ENCODE data around the gene VPS9D1. TPM values are rescaled to one million over a fixed set of nuclear protein-coding genes. Genes with fewer than 3 reads are reported as not detected.

The VPS9D1 gene
- polyA plus RNA-seq, 1 donor = 13.4 TPM

DNA sequence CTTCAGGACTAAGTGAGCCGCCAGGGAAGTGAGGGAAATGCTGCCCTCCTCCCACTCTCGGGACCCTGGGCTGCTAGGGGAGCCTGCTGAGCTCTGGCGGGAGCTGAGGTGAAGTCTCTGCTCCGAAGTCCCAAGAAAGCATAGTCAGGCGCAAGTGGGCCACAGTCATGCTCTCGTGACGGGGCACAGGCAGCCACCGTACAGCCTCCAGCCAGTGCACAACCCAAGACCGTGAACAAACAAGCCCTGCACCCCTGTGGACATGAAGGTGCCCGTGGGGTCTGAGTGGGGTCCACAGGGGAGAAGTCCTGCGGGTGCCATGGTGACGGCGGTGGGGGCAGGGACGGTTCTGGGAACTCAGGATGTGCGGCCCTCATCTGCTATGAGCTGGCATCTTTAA, 25.3 kb upstream of the VPS9D1 start:
- WGBS (ENCODE audit: insufficient coverage, low lambda C conversion rate) = no CpG with 5 or more reads among the region's 15 CpGs
- Histone ChIP-seq H3K27ac (ENCODE audit: low read length) (no peak overlapping the region), H3K4me1 (ENCODE audit: control insufficient read depth, insufficient read depth, low read length) (no peaks in the 10 kb centered on the region), H3K4me3 (ENCODE audit: low read length) (no peak overlapping the region), H3K36me3 (ENCODE audit: control insufficient read depth, insufficient read depth, low read length) (peaks cover 67% of the 10 kb centered on the region), H3K9me3 (ENCODE audit: control insufficient read depth, low read depth, low read length) (no peaks in the 10 kb centered on the region), H3K27me3 (ENCODE audit: control insufficient read depth, insufficient read depth, low read length) (no peaks in the 10 kb centered on the region)
- DNase-seq = no peak

DNA sequence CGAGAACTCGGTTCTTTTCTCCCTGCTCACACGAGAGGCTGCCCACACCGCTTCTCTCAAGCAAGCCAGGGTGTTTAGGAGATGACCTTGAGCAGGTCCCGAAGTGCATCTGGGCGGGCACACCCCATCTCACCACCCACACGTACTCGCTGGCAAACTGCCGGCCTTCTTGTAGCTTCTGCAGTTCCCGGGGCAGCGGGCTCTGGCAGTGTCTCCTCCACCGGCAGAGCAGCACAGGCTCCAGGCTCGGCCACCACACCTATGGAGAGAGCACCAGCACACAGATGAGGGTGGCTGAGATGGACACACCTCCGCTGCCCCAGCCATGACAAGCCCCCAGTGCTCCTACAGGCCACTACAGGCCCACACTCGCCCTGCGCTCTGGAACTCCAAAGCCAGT, 24.1 kb upstream of the VPS9D1 start:
- DNase-seq = no peak
- H3K27me3 ChIP-seq (ENCODE audit: control insufficient read depth, insufficient read depth, low read length) = no peaks in the 10 kb centered on the region
- no peak overlapping the region for H3K27ac ChIP-seq (ENCODE audit: low read length)
- no CpG with 5 or more reads among the region's 16 CpGs for WGBS (ENCODE audit: insufficient coverage, low lambda C conversion rate)
- no peaks in the 10 kb centered on the region for H3K4me1 ChIP-seq (ENCODE audit: control insufficient read depth, insufficient read depth, low read length)
- peaks cover 75% of the 10 kb centered on the region for H3K36me3 ChIP-seq (ENCODE audit: control insufficient read depth, insufficient read depth, low read length)
- H3K9me3 ChIP-seq (ENCODE audit: control insufficient read depth, low read depth, low read length) = no peaks in the 10 kb centered on the region
- no peak overlapping the region for H3K4me3 ChIP-seq (ENCODE audit: low read length)

DNA sequence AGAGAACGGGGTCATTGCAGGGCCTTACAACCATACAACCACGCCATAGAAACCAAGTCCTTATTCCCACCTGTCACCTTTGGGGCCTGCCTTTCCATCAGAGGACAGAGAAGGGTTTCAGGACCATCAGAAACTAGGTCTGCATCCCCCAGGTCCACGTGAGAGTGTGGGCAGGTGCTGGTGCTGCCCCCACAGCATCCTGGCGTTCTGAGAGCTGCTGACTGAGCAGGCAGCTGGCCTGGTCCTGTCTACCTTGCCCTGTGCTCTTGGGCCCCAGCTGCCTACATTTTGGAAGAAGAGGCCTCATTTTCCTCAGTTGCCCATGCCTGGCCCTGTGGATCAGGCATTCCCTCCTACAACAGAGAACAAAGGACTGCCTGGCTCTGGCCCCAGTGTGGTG, 22.2 kb upstream of the VPS9D1 start:
- H3K9me3 ChIP-seq (ENCODE audit: control insufficient read depth, low read depth, low read length) = no peaks in the 10 kb centered on the region
- no peaks in the 10 kb centered on the region for H3K4me1 ChIP-seq (ENCODE audit: control insufficient read depth, insufficient read depth, low read length)
- no peak overlapping the region for H3K27ac ChIP-seq (ENCODE audit: low read length)
- no peak overlapping the region for H3K4me3 ChIP-seq (ENCODE audit: low read length)
- H3K27me3 ChIP-seq (ENCODE audit: control insufficient read depth, insufficient read depth, low read length) = no peaks in the 10 kb centered on the region
- peaks cover 77% of the 10 kb centered on the region for H3K36me3 ChIP-seq (ENCODE audit: control insufficient read depth, insufficient read depth, low read length)
- DNase-seq = no peak
- WGBS (ENCODE audit: insufficient coverage, low lambda C conversion rate) = no CpG with 5 or more reads among the region's 4 CpGs

DNA sequence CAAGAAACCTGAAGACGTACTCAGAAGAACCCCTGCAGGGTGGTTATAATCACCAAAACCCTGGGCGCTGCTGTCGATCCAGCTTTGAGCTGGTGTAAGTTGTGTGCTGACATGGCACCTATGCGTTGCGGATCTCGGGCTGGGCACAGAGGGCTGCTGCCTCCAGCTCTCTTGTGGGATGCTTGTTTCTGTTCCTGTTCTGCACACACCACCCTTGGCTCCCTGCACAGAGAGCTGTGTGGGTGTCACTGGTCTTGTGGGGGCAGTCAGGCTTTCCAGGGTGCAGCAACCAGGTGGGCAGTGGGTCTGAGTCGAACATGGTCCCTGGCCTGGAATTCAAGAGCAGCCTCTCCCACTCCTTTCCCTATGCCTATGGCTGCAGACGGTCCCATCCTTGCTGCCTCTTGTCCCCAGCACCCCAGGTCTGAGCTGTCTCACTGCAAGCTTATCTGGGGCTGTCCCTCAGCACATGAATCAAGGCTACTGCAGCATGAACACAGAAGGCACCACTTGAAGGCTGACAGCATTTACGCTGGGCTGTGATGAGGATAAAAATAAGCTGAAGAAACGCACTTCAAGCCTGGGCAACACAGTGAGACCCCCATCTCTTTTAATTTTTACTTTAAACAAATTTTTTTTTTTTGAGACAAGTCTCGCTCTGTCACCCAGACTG, 20.8 kb upstream of the VPS9D1 start:
- Histone ChIP-seq H3K36me3 (ENCODE audit: control insufficient read depth, insufficient read depth, low read length) (peaks cover 79% of the 10 kb centered on the region), H3K9me3 (ENCODE audit: control insufficient read depth, low read depth, low read length) (no peaks in the 10 kb centered on the region), H3K4me1 (ENCODE audit: control insufficient read depth, insufficient read depth, low read length) (no peaks in the 10 kb centered on the region), H3K27ac (ENCODE audit: low read length) (no peak overlapping the region), H3K27me3 (ENCODE audit: control insufficient read depth, insufficient read depth, low read length) (no peaks in the 10 kb centered on the region), H3K4me3 (ENCODE audit: low read length) (no peak overlapping the region)
- WGBS (ENCODE audit: insufficient coverage, low lambda C conversion rate) = 100% methylated on average over 1 of the region's 11 CpGs
- no peak for DNase-seq

DNA sequence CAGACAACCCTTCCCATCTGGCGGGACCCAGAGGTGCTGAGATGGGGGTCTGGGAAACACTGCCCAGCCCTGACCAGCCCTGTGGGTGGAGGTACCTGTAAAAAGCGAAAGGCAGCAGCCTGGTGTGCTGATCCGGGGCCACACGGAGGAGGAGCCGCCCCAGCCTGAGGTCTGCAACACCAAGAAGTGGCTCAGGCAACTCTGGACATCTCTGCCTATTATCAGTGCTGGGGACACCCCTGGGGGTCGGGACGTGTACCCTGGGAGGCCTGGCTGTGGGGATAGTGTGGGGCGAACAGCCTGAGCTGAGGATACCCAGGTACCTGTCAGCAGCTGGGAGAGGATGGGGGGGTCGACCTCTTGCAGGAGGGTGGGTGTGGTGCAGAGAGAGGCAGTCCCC, 18.7 kb upstream of the VPS9D1 start:
- H3K9me3 ChIP-seq (ENCODE audit: control insufficient read depth, low read depth, low read length) = no peaks in the 10 kb centered on the region
- no peak for DNase-seq
- H3K4me1 ChIP-seq (ENCODE audit: control insufficient read depth, insufficient read depth, low read length) = no peaks in the 10 kb centered on the region
- H3K27ac ChIP-seq (ENCODE audit: low read length) = no peak overlapping the region
- H3K27me3 ChIP-seq (ENCODE audit: control insufficient read depth, insufficient read depth, low read length) = no peaks in the 10 kb centered on the region
- peaks cover 83% of the 10 kb centered on the region for H3K36me3 ChIP-seq (ENCODE audit: control insufficient read depth, insufficient read depth, low read length)
- no CpG with 5 or more reads among the region's 9 CpGs for WGBS (ENCODE audit: insufficient coverage, low lambda C conversion rate)
- H3K4me3 ChIP-seq (ENCODE audit: low read length) = no peak overlapping the region

DNA sequence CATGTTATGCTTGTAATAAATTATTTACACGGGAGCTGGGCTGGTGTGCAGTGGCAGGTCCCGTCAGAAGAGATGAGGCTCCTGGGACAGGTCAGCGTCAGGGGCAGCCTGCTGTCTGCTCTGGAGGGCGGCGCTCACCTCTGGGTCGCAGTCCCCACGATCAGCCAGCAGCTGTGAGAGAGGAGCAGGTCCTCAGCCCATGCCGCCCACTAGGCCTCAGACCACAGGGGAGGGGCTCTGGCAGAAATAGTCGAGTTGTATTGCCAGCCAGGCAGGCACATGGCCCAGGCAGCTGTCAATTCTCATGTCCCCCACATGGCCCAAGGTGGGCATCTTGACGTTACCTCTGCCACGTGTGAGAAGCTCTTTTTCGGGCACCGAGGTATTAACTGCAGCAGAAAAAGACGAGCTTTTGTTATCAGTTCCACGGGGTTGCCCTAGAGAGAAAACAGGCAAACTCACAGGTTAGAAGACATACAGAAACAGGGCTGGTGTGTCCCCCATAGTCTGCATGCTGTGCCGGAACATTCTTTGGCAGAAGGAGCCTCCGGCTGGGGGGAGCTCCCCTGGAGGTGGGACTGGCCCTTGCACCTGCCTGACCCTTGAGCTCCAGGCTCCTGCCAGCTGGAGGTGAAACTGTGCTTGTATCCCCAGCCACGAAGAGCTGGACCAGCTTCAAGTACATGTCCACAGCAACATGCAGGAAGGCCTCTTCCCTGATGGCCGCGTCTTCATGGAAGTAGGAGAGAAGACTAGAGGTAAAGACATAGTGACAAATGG, 18.0 kb upstream of the VPS9D1 start:
- Histone ChIP-seq H3K9me3 (ENCODE audit: control insufficient read depth, low read depth, low read length) (no peaks in the 10 kb centered on the region), H3K4me3 (ENCODE audit: low read length) (no peak overlapping the region), H3K27ac (ENCODE audit: low read length) (no peak overlapping the region), H3K4me1 (ENCODE audit: control insufficient read depth, insufficient read depth, low read length) (no peaks in the 10 kb centered on the region), H3K27me3 (ENCODE audit: control insufficient read depth, insufficient read depth, low read length) (no peaks in the 10 kb centered on the region), H3K36me3 (ENCODE audit: control insufficient read depth, insufficient read depth, low read length) (peaks cover 85% of the 10 kb centered on the region)
- WGBS (ENCODE audit: insufficient coverage, low lambda C conversion rate) = no CpG with 5 or more reads among the region's 20 CpGs
- no peak for DNase-seq

DNA sequence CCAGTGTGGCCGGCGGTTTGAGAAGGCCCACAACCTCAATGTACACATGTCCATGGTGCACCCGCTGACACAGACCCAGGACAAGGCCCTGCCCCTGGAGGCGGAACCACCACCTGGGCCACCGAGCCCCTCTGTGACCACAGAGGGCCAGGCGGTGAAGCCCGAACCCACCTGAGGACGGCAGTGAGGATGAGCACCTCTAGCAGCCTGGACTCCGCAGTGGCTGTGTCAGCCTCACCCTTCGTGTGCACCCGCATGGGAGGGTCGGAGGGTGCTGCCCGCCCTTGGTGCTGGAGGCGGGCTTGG, 17.3 kb upstream of the VPS9D1 start:
- DNase-seq = no peak
- H3K27me3 ChIP-seq (ENCODE audit: control insufficient read depth, insufficient read depth, low read length) = no peaks in the 10 kb centered on the region
- no peaks in the 10 kb centered on the region for H3K9me3 ChIP-seq (ENCODE audit: control insufficient read depth, low read depth, low read length)
- whole genome bisulfite sequencing (ENCODE audit: insufficient coverage, low lambda C conversion rate) = no CpG with 5 or more reads among the region's 14 CpGs
- peaks cover 89% of the 10 kb centered on the region for H3K36me3 ChIP-seq (ENCODE audit: control insufficient read depth, insufficient read depth, low read length)
- no peak overlapping the region for H3K4me3 ChIP-seq (ENCODE audit: low read length)
- H3K4me1 ChIP-seq (ENCODE audit: control insufficient read depth, insufficient read depth, low read length) = no peaks in the 10 kb centered on the region
- no peak overlapping the region for H3K27ac ChIP-seq (ENCODE audit: low read length)

DNA sequence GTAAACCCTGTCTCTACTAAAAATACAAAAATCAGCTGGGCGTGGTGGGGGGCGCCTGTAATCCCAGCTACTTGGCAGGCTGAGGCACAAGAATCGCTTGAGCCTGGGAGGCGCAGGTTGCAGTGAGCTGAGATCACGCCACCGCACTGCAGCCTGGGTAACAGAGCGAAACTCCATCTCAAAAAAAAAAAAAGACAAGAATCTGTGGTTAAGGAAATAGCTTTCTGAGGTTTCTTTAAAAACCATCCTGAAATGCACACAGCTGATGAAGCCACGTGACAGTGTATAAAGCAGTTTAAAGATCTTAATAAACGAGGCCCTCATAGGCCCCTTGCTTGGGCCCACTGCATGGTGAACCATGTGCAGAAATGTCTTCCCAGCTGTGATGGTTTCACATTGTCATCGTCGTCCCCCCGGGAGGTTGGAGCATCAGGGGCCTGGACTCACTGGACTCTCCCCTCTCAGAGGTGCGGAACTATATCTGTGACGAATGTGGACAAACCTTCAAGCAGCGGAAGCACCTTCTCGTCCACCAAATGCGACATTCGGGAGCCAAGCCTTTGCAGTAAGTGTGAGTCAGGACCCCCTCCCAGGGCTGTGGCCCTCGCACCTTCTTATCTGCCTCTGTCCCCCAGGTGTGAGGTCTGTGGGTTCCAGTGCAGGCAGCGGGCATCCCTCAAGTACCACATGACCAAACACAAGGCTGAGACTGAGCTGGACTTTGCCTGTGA, 16.8 kb upstream of the VPS9D1 start:
- Histone ChIP-seq H3K4me3 (ENCODE audit: low read length) (no peak overlapping the region), H3K27ac (ENCODE audit: low read length) (no peak overlapping the region), H3K4me1 (ENCODE audit: control insufficient read depth, insufficient read depth, low read length) (no peaks in the 10 kb centered on the region), H3K36me3 (ENCODE audit: control insufficient read depth, insufficient read depth, low read length) (peaks cover 89% of the 10 kb centered on the region), H3K27me3 (ENCODE audit: control insufficient read depth, insufficient read depth, low read length) (no peaks in the 10 kb centered on the region), H3K9me3 (ENCODE audit: control insufficient read depth, low read depth, low read length) (no peaks in the 10 kb centered on the region)
- WGBS (ENCODE audit: insufficient coverage, low lambda C conversion rate) = 100% methylated on average over 1 of the region's 20 CpGs
- no peak for DNase-seq

DNA sequence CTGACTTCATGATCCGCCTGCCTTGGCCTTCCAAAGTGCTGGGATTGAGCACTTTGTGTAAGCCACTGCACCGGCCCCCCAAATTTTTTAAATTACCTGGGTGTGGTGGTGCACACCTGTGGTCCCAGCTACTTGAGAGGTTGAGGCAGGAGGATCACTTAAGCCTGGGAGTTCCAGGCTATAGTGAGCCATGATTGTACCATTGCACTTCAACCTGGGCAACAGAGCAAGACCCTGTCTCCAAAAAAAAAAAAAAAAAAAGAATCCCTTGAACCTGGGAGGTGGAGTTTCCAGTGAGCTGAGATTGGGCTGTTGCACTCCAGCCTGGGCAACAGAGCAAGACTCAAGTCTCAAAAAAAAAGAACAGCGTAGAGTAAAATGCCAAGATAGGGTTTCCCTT, 15.9 kb upstream of the VPS9D1 start:
- DNase-seq = no peak
- WGBS (ENCODE audit: insufficient coverage, low lambda C conversion rate) = no CpG with 5 or more reads among the region's 3 CpGs
- H3K4me1 ChIP-seq (ENCODE audit: control insufficient read depth, insufficient read depth, low read length) = no peaks in the 10 kb centered on the region
- no peaks in the 10 kb centered on the region for H3K9me3 ChIP-seq (ENCODE audit: control insufficient read depth, low read depth, low read length)
- no peaks in the 10 kb centered on the region for H3K27me3 ChIP-seq (ENCODE audit: control insufficient read depth, insufficient read depth, low read length)
- H3K4me3 ChIP-seq (ENCODE audit: low read length) = no peak overlapping the region
- peaks cover 93% of the 10 kb centered on the region for H3K36me3 ChIP-seq (ENCODE audit: control insufficient read depth, insufficient read depth, low read length)
- no peak overlapping the region for H3K27ac ChIP-seq (ENCODE audit: low read length)

DNA sequence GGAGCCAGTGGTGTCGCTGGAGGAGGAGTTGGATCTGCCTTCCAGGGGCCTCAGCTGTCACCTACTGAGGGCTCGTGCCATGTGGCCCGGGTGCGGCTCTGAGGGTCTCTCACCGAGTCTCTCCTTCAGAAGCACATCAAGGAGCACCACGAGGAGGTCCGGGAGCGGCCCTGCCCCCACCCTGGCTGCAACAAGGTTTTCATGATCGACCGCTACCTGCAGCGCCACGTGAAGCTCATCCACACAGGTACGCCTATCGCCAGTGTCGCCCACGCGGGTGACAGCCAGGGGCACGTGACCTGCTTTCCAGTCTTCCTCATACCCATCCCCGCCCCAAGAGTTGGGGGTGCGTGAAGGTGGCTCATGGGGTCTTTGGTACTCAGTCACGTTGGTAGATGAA, 13.1 kb upstream of the VPS9D1 start:
- Histone ChIP-seq H3K27ac (ENCODE audit: low read length) (no peak overlapping the region), H3K27me3 (ENCODE audit: control insufficient read depth, insufficient read depth, low read length) (no peaks in the 10 kb centered on the region), H3K9me3 (ENCODE audit: control insufficient read depth, low read depth, low read length) (no peaks in the 10 kb centered on the region), H3K4me1 (ENCODE audit: control insufficient read depth, insufficient read depth, low read length) (no peaks in the 10 kb centered on the region), H3K4me3 (ENCODE audit: low read length) (no peak overlapping the region), H3K36me3 (ENCODE audit: control insufficient read depth, insufficient read depth, low read length) (peaks cover 93% of the 10 kb centered on the region)
- WGBS (ENCODE audit: insufficient coverage, low lambda C conversion rate) = no CpG with 5 or more reads among the region's 21 CpGs
- no peak for DNase-seq

Measured in large intestine (tissue), 3 donors.